Measurements from ENCODE around the gene LATS1.
"Not testable (repeated sequence)": the region's sequence is repeated elsewhere in the genome, so short reads cannot be mapped to it uniquely, and the experiment has no call there.

Gene LATS1

GRCh38 chr6:149746147-149746946, 28.4 kb upstream of the LATS1 start, which contains the start of gene NUP43:
NUP43 (minus strand) TSS chr6:149746529; CDS start chr6:149746495, 34 bp downstream.
- peak; percentile 45 for TF ChIP-seq CTCF (IDR thresholded peaks at IDR 0.05; ENCODE audit: low read length, missing control alignments)
- DNase-seq (ENCODE audit: low read depth) = peak; percentile 98
- H3K4me3 ChIP-seq (replicated peaks; ENCODE audit: low read depth, low read length) = peak within 1 kb of the TSS; percentile 98

- peak overlapping the region; percentile 98 for H3K4me3 ChIP-seq (replicated peaks; ENCODE audit: low read depth, low read length)
- not testable (repeated sequence) for DNase-seq (ENCODE audit: low read depth)
These were observed 27.4 kb upstream of the LATS1 start for GRCh38 chr6:149745252-149745651.

GRCh38 chr6:149734915-149735314, 17.0 kb upstream of the LATS1 start:
- DNase-seq (ENCODE audit: low read depth) = no peak
- H3K4me3 ChIP-seq (replicated peaks; ENCODE audit: low read depth, low read length) = no peak overlapping the region
- no peak for TF ChIP-seq CTCF (IDR thresholded peaks at IDR 0.05; ENCODE audit: low read length, missing control alignments)

- DNase-seq (ENCODE audit: low read depth) = no peak
- no peak for TF ChIP-seq CTCF (IDR thresholded peaks at IDR 0.05; ENCODE audit: low read length, missing control alignments)
- no peak overlapping the region for H3K4me3 ChIP-seq (replicated peaks; ENCODE audit: low read depth, low read length)
These were observed 15.3 kb upstream of the LATS1 start for GRCh38 chr6:149733089-149733720.

- TF ChIP-seq CTCF (IDR thresholded peaks at IDR 0.05; ENCODE audit: low read length, missing control alignments) = no peak
- no peak for DNase-seq (ENCODE audit: low read depth)
- no peak overlapping the region for H3K4me3 ChIP-seq (replicated peaks; ENCODE audit: low read depth, low read length)
These were observed 11.9 kb upstream of the LATS1 start for GRCh38 chr6:149729824-149730223.

- no peak for TF ChIP-seq CTCF (IDR thresholded peaks at IDR 0.05; ENCODE audit: low read length, missing control alignments)
- no peak overlapping the region for H3K4me3 ChIP-seq (replicated peaks; ENCODE audit: low read depth, low read length)
- no peak for DNase-seq (ENCODE audit: low read depth)
These were observed 10.8 kb upstream of the LATS1 start for GRCh38 chr6:149728499-149729234.

Data from fibroblast of pulmonary artery (primary cell).